ENCODE data around the gene ASF1B.
A peak's percentile ranks its signal among the peaks of the same experiment; 100 is the strongest.

Gene ASF1B

GRCh38 chr19:14081797-14082674 lies 54.4 kb downstream of the ASF1B start:
- no peak for DNase-seq

- peak; percentile 98 for DNase-seq
These were observed 55.2 kb downstream of the ASF1B start for GRCh38 chr19:14080887-14081796.

DNA sequence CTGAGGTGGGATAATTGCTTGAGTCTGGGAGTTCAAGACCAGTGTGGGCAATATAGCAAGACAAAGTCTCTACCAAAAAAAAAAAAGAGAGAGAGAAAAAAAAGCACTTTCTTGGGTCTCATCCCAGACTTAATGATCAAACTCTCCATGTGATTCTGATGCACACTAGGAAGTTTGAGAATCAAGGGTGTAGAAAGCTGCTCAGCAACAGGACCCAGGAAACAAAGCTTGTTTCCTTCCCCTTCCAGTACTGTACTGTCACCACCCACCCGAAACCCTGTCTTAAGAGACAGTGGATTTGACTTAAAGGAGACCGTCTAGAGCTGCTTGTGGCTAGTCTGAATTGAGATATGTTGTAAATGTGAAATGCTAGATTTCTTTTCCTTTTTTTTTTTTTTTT lies 58.0 kb downstream of the ASF1B start:
- no peak for DNase-seq

- no peak for DNase-seq
These were observed 62.2 kb downstream of the ASF1B start for GRCh38 chr19:14073925-14074838.

DNA sequence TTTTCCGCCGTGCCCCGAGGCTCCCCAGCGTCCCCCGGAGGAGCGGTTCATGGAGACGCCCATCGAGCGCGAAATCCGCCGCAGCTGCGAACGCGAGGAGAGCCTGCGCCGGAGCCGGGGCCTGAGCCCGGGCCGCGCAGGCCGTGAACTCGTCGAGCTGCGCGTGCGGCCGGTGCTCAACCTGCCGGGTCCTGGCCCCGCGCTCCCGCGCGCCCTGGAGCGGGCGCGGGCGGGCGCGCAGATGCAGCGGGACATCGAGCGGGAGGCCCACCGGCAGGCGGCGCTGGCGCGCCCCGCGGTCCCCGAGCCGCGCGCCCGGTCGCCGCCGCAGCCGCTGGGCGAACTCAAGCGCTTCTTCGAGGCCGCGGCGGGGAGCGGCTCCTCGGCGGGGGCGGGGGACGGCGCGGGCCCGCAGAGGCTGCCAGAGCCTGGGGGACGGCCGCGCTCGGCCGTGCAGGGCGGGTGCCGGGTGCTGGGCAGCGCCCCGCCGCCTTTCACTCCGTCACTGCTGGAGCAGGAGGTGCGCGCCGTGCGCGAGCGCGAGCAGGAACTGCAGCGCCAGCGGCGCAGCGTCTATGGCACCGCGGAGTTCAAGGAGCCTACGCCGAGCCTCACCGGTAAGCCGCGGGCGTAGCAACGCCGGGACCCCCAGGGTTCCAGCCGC lies 63.0 kb downstream of the ASF1B start:
- DNase-seq, result no peak

- DNase-seq, result no peak
These were observed 63.7 kb downstream of the ASF1B start, which contains the start of gene MISP3 for GRCh38 chr19:14072535-14073260. Gene MISP3 (plus strand): TSS chr19:14072786. CDS start chr19:14073310, 524 bp downstream.

- DNase-seq, result no peak
These were observed 65.9 kb downstream of the ASF1B start for GRCh38 chr19:14070268-14071050.
